ENCODE results near the gene U2SURP. TPM values are rescaled to one million over a fixed set of nuclear protein-coding genes. Genes with fewer than 3 reads are reported as not detected.

U2SURP gene
- 100 to 1,000 TPM; 106 to 120 TPM for total RNA-seq

DNA sequence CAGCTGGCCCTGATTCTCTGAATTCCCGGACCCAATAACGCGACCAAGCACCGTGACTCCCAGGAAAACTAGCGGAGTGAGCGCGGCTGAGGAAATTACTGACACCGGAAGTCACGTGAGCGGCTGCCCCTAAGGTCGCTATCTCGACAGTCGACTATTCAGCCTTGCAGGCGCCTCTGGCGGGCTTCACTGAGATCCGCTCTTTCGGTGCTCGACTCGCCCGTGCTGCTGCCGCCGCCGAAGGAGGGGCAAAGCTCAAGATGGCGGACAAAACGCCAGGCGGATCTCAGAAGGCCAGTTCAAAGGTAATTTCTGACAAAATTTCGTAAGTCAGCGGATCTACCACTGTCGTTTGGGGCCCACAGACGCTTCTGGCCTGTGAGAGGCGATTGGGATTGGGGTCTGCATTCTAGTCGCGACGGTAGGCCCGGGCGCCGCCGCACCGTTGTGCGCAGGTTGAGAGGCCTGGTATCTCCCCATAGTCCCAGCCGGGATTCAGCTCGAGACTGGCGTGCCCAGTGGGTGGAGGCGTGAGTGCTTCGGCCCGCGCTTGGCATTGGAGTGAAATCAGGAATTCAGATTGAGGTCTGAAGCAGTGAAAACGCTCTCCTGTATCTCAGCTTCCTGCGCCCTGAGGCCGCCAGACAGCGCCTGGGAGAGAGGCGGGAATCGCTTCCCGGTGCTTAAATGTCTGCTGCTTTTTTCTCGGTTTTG is at the start of gene U2SURP:
TSS of gene U2SURP (plus strand) at position 202 of the 714 bp plus-strand sequence. CDS start at position 261, 59 bp downstream.
- Mint-ChIP-seq H3K9me3 (no peaks in the 10 kb centered on the region), H3K27me3 (peaks cover under 1% of the 10 kb centered on the region), H3K36me3 (ENCODE audit: low read depth) (peaks cover 5% of the 10 kb centered on the region), H3K4me3 (peak within 1 kb of the TSS; percentile 96), H3K4me1 (peaks cover 44% of the 10 kb centered on the region), H3K27ac (peak within 1 kb of the TSS; percentile 96)
- POLR2A ChIA-PET = interaction anchor here (0.8 to 4.5 kb wide), 26 partner anchors 10 to 972 kb away, joined by 3 to 97 read pairs (median 4); partner anchors contain the start of genes ATR, DIPK2A, PLS1 and SLC9A9
- DNase-seq = peak; percentile 94
- CTCF ChIA-PET = interaction anchor here (0.6 to 3.8 kb wide), 11 partner anchors 11 to 970 kb away, joined by 3 to 49 read pairs (median 4); partner anchors contain the start of gene DIPK2A

GRCh38 chr3:142951794-142952193 is 49.6 kb upstream of the U2SURP start:
- Mint-ChIP-seq H3K9me3 (no peaks in the 10 kb centered on the region), H3K36me3 (ENCODE audit: low read depth) (no peaks in the 10 kb centered on the region), H3K4me1 (peaks cover 9% of the 10 kb centered on the region), H3K27ac (no peak overlapping the region), H3K4me3 (no peak overlapping the region), H3K27me3 (peaks cover 50% of the 10 kb centered on the region)
- no peak for DNase-seq
- ChIA-PET POLR2A (no interaction called here), CTCF (interaction anchor here (0.9 kb wide), 1 partner anchor 21 kb away, joined by 3 read pairs; no protein-coding TSS in a partner anchor)

DNA sequence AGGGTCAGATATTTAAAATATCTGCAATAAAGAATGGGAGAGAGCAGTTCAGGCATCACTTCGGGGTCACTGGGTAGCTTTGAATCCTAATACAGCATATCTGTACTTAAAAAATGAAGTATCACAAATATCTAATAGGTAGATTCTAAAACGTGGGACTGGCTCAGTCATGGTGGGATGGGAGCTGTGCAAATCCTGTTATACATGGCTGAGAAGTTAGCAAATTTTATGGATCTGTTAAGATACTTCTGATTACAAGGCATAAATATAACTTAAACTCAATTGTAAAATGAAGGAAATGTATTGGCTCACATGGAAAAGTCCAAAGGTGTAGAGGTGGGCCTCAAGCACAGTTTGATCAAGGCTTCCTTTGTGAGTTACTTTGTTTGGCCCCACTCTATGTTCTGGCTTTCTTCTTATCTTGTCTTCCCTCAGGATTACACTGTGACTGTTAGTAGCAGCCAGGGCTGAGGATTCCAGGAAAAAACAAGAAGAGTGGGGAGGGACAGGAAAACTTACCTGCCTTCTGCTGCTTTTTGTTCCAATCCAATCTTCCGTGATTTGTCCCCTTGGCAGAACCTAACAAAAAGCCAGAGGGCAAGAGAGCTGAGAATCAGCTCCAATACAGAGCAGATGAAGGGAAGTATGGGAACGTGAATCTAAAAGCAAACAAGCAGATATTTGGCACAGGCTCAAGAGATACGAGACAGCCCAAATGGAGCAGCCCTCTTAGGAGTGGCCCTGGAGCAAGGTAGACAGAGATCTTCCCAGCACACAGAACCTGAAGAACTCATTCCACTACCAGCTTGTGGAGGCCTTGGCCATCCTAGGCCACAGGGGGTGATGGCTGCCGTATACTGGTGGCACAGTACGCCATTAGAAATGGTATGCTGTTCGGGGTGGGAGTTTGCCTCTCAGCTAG is 48.8 kb upstream of the U2SURP start:
- DNase-seq = no peak
- POLR2A ChIA-PET = interaction anchor here (1.1 kb wide), 1 partner anchor 48 kb away, joined by 3 read pairs; the partner anchor contains the start of gene U2SURP
- peaks cover 5% of the 10 kb centered on the region for H3K4me1 Mint-ChIP-seq
- H3K27me3 Mint-ChIP-seq = peaks cover 54% of the 10 kb centered on the region
- CTCF ChIA-PET = interaction anchor here (0.9 kb wide), 1 partner anchor 21 kb away, joined by 3 read pairs; no protein-coding TSS in a partner anchor
- no peak overlapping the region for H3K4me3 Mint-ChIP-seq
- no peaks in the 10 kb centered on the region for H3K9me3 Mint-ChIP-seq
- no peaks in the 10 kb centered on the region for H3K36me3 Mint-ChIP-seq (ENCODE audit: low read depth)
- H3K27ac Mint-ChIP-seq = no peak overlapping the region

DNA sequence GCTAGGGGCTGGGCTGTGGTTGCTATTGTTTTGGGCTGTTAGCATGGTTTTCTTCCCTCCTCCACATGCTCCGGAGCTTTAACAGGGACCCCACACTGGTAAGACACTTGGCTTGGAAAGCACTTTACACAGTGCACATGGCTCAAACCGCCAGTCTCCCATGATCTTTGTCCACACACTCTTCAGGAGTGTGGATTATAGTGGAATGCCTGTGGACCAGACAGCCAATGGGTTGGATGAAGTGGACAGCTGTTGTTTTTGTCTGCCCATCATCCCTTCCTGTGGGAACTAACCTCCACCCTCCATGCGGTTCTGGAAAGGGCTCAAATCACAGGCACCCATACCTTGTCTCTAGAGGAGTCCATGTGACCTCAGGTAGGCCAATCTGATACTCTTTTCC is 47.9 kb upstream of the U2SURP start:
- H3K27ac Mint-ChIP-seq = no peak overlapping the region
- DNase-seq = no peak
- no peak overlapping the region for H3K4me3 Mint-ChIP-seq
- no peaks in the 10 kb centered on the region for H3K4me1 Mint-ChIP-seq
- POLR2A ChIA-PET = interaction anchor here (1.1 kb wide), 1 partner anchor 47 kb away, joined by 3 read pairs; the partner anchor contains the start of gene U2SURP
- CTCF ChIA-PET = no interaction called here
- H3K36me3 Mint-ChIP-seq (ENCODE audit: low read depth) = no peaks in the 10 kb centered on the region
- H3K27me3 Mint-ChIP-seq = peaks cover 62% of the 10 kb centered on the region
- H3K9me3 Mint-ChIP-seq = no peaks in the 10 kb centered on the region

DNA sequence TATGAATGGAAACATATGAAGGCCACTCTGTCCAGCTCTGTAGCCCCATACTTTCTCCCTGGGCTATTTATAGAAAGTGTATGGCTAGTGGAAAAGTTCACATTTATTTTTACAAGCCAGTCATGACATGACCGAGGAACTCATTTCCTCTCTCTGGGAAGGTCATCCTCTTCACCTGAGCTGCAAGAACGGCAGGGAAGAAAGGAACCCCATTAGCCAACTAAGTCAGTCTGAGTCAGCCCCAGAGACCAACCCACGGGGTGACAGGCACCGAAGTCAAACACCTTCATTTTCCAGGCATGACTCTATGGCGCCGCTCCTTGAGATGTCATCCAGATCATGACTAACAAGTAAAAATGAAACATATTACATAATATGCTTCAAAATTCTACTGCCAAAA is 42.7 kb upstream of the U2SURP start:
- H3K9me3 Mint-ChIP-seq = no peaks in the 10 kb centered on the region

GRCh38 chr3:142960322-142960850 is 41.0 kb upstream of the U2SURP start:
- Mint-ChIP-seq H3K27ac (no peak overlapping the region), H3K27me3 (peaks cover 74% of the 10 kb centered on the region), H3K4me3 (no peak overlapping the region), H3K9me3 (no peaks in the 10 kb centered on the region), H3K36me3 (ENCODE audit: low read depth) (no peaks in the 10 kb centered on the region), H3K4me1 (peaks cover 15% of the 10 kb centered on the region)
- DNase-seq = no peak
- ChIA-PET CTCF (interaction anchor here (1.4 kb wide), 1 partner anchor 132 kb away, joined by 3 read pairs; no protein-coding TSS in a partner anchor), POLR2A (no interaction called here)

More for the DNA sequence above, 42.7 kb upstream of the U2SURP start:
- no peak for DNase-seq
- Mint-ChIP-seq H3K27me3 (peaks cover 69% of the 10 kb centered on the region), H3K4me1 (peaks cover 12% of the 10 kb centered on the region), H3K36me3 (ENCODE audit: low read depth) (no peaks in the 10 kb centered on the region), H3K4me3 (no peak overlapping the region), H3K27ac (no peak overlapping the region)
- CTCF ChIA-PET = interaction anchor here (1.2 kb wide), 1 partner anchor 9 kb away, joined by 3 read pairs; no protein-coding TSS in a partner anchor
- POLR2A ChIA-PET = no interaction called here

GRCh38 chr3:142961539-142961938 is 39.8 kb upstream of the U2SURP start:
- Mint-ChIP-seq H3K27ac (no peak overlapping the region), H3K4me1 (peaks cover 15% of the 10 kb centered on the region), H3K9me3 (no peaks in the 10 kb centered on the region), H3K27me3 (peaks cover 77% of the 10 kb centered on the region), H3K4me3 (no peak overlapping the region), H3K36me3 (ENCODE audit: low read depth) (no peaks in the 10 kb centered on the region)
- CTCF ChIA-PET = no interaction called here
- DNase-seq = no peak
- POLR2A ChIA-PET = no interaction called here

GRCh38 chr3:142962175-142962519 is 39.2 kb upstream of the U2SURP start:
- Mint-ChIP-seq H3K27me3 (peaks cover 76% of the 10 kb centered on the region), H3K9me3 (no peaks in the 10 kb centered on the region), H3K4me3 (peak overlapping the region; percentile 70), H3K27ac (no peak overlapping the region), H3K36me3 (ENCODE audit: low read depth) (no peaks in the 10 kb centered on the region), H3K4me1 (peaks cover 15% of the 10 kb centered on the region)
- DNase-seq = no peak
- CTCF ChIA-PET = no interaction called here
- POLR2A ChIA-PET = no interaction called here

GRCh38 chr3:142962520-142963233 is 38.7 kb upstream of the U2SURP start:
- H3K27ac Mint-ChIP-seq = no peak overlapping the region
- H3K4me3 Mint-ChIP-seq = peak overlapping the region; percentile 70
- POLR2A ChIA-PET = interaction anchor here (1.1 kb wide), 1 partner anchor 18 kb away, joined by 4 read pairs; no protein-coding TSS in a partner anchor
- H3K36me3 Mint-ChIP-seq (ENCODE audit: low read depth) = no peaks in the 10 kb centered on the region
- H3K4me1 Mint-ChIP-seq = peaks cover 15% of the 10 kb centered on the region
- H3K27me3 Mint-ChIP-seq = peaks cover 73% of the 10 kb centered on the region
- DNase-seq = no peak
- H3K9me3 Mint-ChIP-seq = no peaks in the 10 kb centered on the region
- CTCF ChIA-PET = interaction anchor here (0.5 kb wide), 1 partner anchor 246 kb away, joined by 3 read pairs; no protein-coding TSS in a partner anchor

- H3K27ac Mint-ChIP-seq = no peak overlapping the region
- ChIA-PET POLR2A (interaction anchor here (1.1 kb wide), 1 partner anchor 19 kb away, joined by 4 read pairs; no protein-coding TSS in a partner anchor), CTCF (interaction anchor here (0.5 kb wide), 1 partner anchor 247 kb away, joined by 3 read pairs; no protein-coding TSS in a partner anchor)
- no peak for DNase-seq
- H3K36me3 Mint-ChIP-seq (ENCODE audit: low read depth) = no peaks in the 10 kb centered on the region
- H3K4me1 Mint-ChIP-seq = peaks cover 15% of the 10 kb centered on the region
- H3K9me3 Mint-ChIP-seq = no peaks in the 10 kb centered on the region
- peak overlapping the region; percentile 70 for H3K4me3 Mint-ChIP-seq
- peaks cover 70% of the 10 kb centered on the region for H3K27me3 Mint-ChIP-seq
These were observed 38.2 kb upstream of the U2SURP start for GRCh38 chr3:142963234-142963515.

- ChIA-PET CTCF (interaction anchor here (0.6 to 0.8 kb wide), 2 partner anchors 14 to 43 kb away, joined by 3 read pairs; no protein-coding TSS in a partner anchor), POLR2A (interaction anchor here (0.5 to 1.1 kb wide), 2 partner anchors 14 to 20 kb away, joined by 3 to 4 read pairs; no protein-coding TSS in a partner anchor)
- peaks cover 70% of the 10 kb centered on the region for H3K27me3 Mint-ChIP-seq
- H3K9me3 Mint-ChIP-seq = no peaks in the 10 kb centered on the region
- peak within 1 kb of the TSS; percentile 70 for H3K4me3 Mint-ChIP-seq
- no peaks in the 10 kb centered on the region for H3K36me3 Mint-ChIP-seq (ENCODE audit: low read depth)
- DNase-seq = no peak
- H3K27ac Mint-ChIP-seq = no peak within 1 kb of the TSS
- peaks cover 15% of the 10 kb centered on the region for H3K4me1 Mint-ChIP-seq
These were observed 37.6 kb upstream of the U2SURP start, which contains the start of gene PAQR9 for GRCh38 chr3:142963516-142964448. TSS of gene PAQR9 (minus strand) at chr3:142963674. CDS start at chr3:142963336, 338 bp downstream.
